Sciatic nerve (tissue), 2 donors: Measurements from ENCODE around the gene UTP3. TPM values are rescaled to one million over a fixed set of nuclear protein-coding genes. Genes with fewer than 3 reads are reported as not detected.
"Not testable (repeated sequence)": the region's sequence is repeated elsewhere in the genome, so short reads cannot be mapped to it uniquely, and the experiment has no call there.

Source experiments
- ATAC-seq: fragments of 200-7000 bp; cut with Tn5 transposase; one replicate; pipeline ENCODE4 v1.9.1; 2020; ENCODE audit warnings: mild to moderate bottlenecking, moderate library complexity
- DNase-seq: peaks from one replicate; pipeline ENCODE4 v3.0.0-alpha.2; 2020; ENCODE audit warnings: low spot score
- intact Hi-C: fragments of 100-400 bp; cut with DNase I; formaldehyde crosslinking; loops from one replicate; pipeline ENCODE4 v1.14.2; 2022
- total RNA-seq: library from RNA; stranded (reverse); fragmentation: NEBNext Ultra II Directional; extraction: Animal tissue kit (Norgen Biotek cat#: 25700); gene quantifications from one replicate; pipeline ENCODE4 v1.2.1, GENCODE V29; 2021
- donor health status: DM: no; HTN: no; CAD: no.
- donor health status: DM: no; HTN: no; CAD: no.

The UTP3 gene
- total RNA-seq, 1 donor from 2014 or later, result 21.5 TPM

DNA sequence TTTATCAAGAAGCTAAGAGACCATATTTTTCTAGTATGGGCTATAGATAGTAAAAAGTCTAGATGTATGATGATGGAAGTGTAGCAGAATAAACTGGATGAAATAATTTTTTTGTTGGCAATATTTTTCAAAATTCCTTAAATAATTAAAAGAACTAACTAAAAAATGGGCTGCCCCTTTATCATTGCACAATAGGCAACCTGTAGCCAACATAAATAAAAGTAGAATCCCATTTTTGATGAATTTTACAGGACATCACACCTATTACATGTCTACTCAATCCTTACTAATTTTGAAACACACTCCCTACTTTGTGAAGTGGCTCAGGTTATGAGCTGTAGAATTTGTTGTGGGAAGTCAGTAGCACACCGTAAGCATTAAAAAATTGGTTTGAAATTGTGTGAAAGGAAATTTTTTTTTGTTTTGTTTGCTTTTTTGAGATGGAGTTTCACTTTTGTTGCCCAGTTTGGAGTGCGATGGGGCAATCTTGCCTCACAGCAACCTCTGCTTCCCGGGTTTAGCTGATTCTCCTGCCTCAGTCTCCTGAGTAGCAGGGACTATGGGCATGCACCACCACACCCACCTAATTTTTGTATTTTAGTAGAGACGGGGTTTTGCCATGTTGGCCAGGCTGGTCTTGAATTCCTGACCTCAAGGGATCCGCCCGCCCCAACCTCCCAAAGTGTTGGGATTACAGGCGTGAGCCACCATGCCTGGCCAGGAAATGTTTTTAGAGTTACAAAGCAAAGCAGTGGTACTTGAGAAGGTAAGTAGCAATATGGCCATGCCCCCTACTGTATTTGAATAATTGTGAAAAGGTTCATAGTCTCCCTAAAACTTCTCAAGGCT lies 24.5 kb downstream of the UTP3 start:
- intact Hi-C loops, result no loop called here
- no peak for DNase-seq
- ATAC-seq, result no peak

DNA sequence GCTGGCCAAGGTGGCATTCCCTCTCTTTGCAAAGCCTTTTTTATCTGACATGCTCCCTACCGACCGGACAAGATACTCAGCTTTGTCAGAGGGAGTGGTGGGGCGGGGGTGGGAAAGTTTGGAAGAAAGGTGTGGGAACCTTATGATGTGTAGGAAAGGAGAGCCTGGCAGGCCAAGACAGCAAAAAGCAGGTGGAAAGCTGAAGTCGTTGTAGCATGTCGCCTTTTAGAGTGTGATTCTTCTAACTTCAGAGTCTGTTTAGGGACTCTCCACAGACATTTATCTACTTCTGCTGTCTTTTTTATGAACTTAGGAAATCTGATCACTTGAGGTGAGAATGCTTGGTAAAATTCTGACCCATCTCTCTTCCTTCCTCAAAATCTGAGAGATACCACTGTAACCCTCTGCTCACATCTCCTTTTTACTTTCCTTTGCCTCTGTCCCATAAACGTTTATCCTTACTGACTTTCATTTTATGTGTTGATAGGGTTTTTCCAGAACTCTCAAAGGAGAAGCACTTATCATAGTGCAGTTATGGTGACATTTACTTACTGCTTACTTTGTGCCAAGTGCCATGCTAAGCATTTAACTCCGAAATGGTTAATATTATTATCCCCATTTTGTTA lies 25.2 kb downstream of the UTP3 start:
- no peak for DNase-seq
- ATAC-seq, result peak; percentile 26
- intact Hi-C loops, result no loop called here

DNA sequence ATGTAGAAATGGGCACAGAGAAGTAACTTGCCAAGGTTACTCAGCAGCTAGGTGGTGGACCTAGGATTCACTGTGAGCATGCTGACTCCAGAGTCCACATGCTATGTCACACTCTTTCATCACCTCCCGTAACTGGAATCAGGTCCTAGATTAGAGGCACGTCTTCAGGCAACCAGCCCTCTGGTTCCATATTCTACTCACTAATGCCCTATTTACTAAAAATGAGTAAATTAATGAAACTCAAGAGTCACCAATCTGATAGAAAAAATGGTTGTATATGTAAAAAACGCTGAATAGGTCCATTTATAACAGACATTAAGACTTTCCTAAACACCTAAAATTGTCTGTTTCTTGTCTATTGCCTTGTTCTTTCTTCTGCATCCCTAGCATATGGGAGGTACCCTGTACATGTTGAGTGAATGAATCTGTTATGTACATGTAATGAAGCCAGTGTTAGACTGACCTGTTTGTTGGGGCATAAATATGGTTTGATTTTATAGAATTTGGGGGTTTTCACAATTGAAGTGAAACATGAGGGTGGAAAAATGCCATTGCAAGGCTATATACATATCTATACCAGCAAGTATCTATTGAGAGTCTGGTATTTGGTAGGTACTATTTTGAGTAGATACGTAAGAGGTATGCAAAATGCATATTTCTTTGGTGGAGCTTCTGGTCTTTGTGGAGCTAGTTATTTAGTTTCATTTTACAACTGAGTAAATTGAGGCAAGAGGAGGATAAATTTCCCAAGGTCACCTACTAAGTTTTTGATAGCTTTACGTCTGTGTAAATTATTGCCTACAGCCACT lies 26.0 kb downstream of the UTP3 start:
- no peak for DNase-seq
- intact Hi-C loops, result no loop called here
- ATAC-seq, result peak; percentile 17

DNA sequence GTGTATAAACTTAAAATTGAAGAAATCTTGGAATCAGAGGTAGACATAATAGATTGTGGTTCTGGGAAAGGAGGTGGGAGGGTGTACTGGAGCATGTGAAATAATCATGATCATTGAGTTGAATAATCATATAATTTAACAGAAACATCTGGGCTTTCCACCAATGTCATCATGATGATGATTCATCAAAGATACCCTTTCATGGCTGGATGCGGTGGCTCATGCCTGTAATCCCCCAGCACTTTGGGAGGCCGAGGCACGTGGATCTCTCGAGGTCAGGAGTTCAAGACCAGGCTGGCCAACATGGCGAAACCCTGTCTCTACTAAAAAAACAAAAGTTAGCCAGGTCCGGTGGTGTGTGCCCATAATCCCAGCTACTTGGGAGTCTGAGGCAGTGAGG lies 26.8 kb downstream of the UTP3 start:
- ATAC-seq (no peak), DNase-seq (no peak)
- intact Hi-C loops, result no loop called here

DNA sequence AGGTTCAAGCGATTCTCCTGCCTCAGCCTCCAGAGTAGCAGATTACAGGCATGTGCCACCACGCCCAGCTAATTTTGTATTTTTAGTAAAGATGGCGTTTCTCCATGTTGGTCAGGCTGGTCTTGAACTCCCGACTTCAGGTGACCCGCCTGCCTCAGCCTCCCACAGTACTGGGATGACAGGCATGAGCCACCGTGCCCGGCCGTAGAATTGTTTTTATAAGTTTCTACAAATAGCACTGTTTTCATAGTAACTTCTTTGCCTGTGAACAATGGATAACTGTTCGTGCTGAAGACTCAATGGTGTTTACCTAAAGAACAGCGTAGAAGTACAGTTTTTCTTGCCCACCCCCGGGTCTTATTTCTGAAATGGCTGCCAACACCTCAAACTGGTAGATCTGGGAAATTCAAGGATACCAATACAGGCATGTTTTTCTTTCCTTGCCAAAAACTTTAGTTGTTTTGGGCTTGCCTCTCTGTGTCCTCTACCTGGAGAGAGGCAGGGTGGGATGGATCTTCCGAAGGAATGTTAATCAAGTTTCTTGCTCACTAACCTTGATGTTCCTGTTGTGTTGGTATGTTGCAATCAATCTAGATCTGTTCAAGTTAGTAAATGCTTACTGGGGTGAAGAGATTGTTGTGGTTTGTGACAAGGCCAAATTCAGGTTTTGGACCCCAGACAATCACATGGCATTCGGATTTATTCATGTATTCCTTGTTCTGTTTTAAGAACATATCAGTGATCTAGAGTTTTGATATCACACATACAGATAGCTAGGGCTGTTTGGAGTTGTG lies 30.7 kb downstream of the UTP3 start:
- no peak for DNase-seq
- intact Hi-C loops, result no loop called here

GRCh38 chr4:70721747-70722146 lies 33.4 kb downstream of the UTP3 start, which contains the start of gene RUFY3:
TSS of gene RUFY3 (plus strand) at chr4:70721964. CDS start at chr4:70722574, 610 bp downstream.
- DNase-seq (no peak), ATAC-seq (peak; percentile 99)
- intact Hi-C loops, result no loop called here

More for the DNA sequence above, 30.7 kb downstream of the UTP3 start:
- ATAC-seq, result no peak

DNA sequence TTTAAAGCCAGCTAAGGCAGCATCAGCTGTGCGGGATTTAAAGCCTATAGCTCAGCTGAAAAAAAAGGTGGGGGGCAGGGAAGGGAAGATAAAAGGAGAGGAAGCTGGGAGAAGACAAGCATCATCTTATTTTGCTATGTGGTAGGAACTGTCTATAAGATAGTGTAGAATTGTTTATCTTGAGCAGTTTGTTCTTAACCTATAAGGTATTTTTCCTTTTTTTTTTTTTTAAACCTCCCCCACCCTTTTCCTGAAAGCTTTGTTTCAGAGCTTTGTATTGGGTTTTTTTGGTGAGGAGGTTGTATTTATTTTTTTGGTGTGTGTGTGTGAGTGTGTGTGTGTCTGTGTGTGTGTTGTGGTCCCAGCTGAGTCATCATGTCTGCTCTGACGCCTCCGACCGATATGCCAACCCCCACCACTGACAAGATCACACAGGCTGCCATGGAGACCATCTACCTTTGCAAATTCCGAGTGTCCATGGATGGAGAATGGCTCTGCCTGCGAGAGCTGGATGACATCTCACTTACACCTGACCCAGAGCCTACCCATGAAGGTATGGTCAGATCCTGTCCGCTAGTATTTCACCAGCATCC lies 34.0 kb downstream of the UTP3 start:
- ATAC-seq (peak; percentile 85), DNase-seq (no peak)

DNA sequence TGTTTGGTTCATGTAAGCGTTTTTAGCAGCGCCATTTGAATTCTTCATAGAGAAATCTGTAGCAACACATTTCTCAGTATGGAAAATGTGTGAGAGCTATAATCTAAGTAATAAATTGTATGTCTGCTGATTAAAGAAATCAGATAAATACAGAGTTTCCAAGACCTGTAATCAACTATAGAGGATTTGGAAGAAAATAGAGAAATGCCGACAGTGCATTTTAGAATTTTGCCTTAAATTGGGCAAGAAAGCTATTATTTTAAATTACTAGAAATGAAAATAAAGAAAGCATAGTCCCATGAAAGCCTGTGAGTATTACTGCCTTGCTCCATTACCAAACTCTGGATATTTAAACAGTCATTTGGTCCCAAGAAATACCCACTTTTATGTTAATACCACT lies 36.1 kb downstream of the UTP3 start:
- intact Hi-C loops, result no loop called here
- DNase-seq (no peak), ATAC-seq (no peak)

More for the DNA sequence above, 34.0 kb downstream of the UTP3 start:
- intact Hi-C loops, result no loop called here

DNA sequence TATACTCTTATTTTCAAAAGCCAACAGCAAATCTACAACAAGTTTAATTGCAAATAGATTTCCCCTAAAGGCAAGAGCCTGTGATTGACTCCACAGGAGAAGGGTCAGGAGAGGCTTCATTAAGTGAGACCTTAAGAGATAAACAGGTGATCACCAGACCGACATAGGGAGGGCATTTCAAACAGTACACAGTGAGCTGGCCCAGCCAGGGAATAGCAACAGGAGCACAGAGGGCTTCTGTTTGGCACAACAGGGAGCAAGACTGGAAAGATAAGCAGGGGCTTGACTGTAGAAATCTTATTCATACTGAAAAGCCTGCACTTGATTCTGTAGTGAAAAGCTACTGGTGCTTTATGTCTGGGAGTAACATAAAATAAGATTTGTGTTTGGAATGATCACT lies 37.3 kb downstream of the UTP3 start:
- DNase-seq, result no peak
- intact Hi-C loops, result no loop called here
- no peak for ATAC-seq

- DNase-seq, ATAC-seq, intact Hi-C loops: not testable (repeated sequence)
Measured at GRCh38 chr4:70726515-70726914, 38.2 kb downstream of the UTP3 start.

DNA sequence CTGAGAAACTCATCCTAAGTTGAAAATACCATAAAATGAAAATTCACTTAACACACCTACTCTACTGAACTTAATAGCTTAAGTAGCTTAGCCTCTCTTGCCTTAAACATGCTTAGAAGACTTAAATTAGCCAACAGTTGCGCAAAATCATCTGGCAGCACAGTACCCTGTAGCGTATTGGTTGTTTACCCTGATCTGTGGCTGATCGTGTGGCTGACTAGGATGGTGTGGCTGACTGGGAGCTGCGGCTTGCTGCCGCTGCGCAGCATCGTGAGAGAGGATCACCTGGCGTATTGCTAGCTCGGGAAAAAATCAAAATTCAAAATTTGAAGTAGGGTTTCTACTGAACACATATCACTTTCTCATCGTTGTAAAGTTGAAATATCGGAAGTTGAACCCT lies 39.8 kb downstream of the UTP3 start:
- intact Hi-C loops, result no loop called here
- ATAC-seq (no peak), DNase-seq (no peak)

- DNase-seq, intact Hi-C loops, ATAC-seq: not testable (repeated sequence)
Measured at GRCh38 chr4:70732878-70733277, 44.5 kb downstream of the UTP3 start.

DNA sequence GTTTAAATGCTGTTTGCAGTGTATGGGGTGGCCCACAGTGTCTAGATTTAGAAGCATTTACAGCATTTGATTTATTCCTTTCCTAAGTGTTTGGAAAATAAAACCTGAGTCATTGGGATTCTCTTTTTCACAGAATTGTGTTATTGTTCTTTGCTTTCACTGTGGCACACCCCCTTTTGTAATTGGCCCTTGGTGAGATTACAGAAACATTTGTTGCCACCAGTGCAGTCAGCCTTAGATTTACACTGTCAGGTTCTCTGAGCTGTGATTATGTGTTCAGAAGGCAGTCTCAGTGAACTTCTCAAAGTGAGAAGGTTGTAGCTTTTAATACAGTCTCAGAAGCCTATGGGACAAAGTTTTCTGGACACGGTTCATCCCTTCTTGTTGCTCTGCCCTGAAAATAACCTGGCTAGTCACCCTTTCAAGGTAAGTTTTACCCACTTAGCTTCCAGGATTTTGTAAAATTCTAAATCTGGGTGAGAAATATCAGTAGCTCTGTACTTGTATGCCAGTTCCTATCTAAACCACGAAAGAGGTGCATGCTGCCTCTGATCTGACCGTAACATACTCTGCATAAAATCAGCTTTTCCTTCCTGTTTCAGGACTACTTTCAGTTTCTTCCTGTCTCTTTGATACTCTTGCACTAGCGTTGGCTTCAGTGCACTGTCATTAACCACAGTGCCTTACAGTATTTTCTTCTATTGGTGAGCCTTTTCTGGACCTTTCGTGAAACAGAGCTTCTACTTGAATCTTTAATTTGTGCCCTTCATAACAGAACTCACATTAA lies 46.0 kb downstream of the UTP3 start:
- intact Hi-C loops, result no loop called here
- ATAC-seq (peak; percentile 92), DNase-seq (no peak)

GRCh38 chr4:70734971-70735370 lies 46.6 kb downstream of the UTP3 start:
- DNase-seq, result no peak
- intact Hi-C loops, result no loop called here
- ATAC-seq, result peak; percentile 31

DNA sequence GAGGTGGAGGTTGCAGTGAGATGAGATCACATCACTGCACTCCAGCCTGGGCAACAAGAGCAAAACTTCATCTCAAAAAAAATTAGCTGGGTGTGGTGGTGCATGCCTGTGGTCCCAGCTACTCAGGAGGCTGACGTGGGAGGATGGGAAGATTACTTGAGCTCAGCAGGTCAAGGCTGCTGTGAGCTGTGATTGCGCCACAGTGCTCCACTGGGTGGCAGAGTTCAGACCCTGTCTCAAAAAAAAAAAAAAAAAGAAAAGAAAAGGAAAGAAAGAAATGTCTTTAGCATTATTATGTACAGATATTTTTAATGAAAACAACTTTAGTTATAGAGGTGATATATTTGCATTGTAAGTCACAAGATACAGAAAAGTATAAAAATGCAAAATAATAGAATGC lies 47.6 kb downstream of the UTP3 start:
- peak; percentile 55 for ATAC-seq
- intact Hi-C loops, DNase-seq: not testable (repeated sequence)

GRCh38 chr4:70737006-70737405 lies 48.7 kb downstream of the UTP3 start:
- ATAC-seq (no peak), DNase-seq (no peak)
- intact Hi-C loops, result no loop called here

DNA sequence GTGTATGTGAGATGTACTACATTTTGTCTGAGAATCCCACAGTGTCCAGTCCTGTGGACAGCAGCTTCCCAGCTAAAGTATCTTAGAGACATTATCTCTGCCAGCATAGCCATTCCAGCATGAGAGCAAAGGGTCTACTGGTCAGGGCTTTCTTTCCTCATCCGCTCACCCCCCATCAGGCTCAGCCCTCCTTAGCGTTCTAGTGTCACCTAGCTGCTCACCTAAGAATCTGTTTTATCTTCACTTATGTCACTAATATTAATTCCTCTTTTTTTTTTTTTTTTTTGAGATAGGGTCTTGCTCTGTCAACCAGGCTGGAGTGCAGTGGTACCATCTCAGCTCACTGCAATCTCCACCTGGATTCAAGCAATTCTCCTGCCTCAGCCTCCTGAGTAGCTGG lies 49.1 kb downstream of the UTP3 start:
- intact Hi-C loops, result no loop called here
- ATAC-seq, result no peak
- no peak for DNase-seq
